Vagina (tissue), 2 donors: Measurements from ENCODE around the gene KLF3. TPM values are rescaled to one million over a fixed set of nuclear protein-coding genes. Genes with fewer than 3 reads are reported as not detected.

Experiments used
- DNase-seq, 2 donors: peaks; one replicate each; pipeline ENCODE4 v3.0.0-alpha.2; 2017; ENCODE audit errors: extremely low spot score in 2 of 2
- H3K27ac ChIP-seq: fragments of 200-600 bp; sonication (generic); one replicate; pipeline ENCODE4 v1.5.1; 2019
- H3K27me3 ChIP-seq: fragments of 200-600 bp; sonication (generic); one replicate; pipeline ENCODE4 v1.5.1; 2019
- H3K36me3 ChIP-seq, 2 donors: fragments of 200-600 bp; sonication (generic); one replicate each; pipeline ENCODE4 v1.5.1; 2017 to 2019
- H3K4me1 ChIP-seq: fragments of 200-600 bp; sonication (generic); one replicate; pipeline ENCODE4 v1.5.1; 2019
- H3K4me3 ChIP-seq, 2 donors: fragments of 200-600 bp; sonication (generic); 1 replicate in 1 of 2; 2 replicates in 1 of 2; pipeline ENCODE4 v1.5.1; 2016 to 2019
- H3K9me3 ChIP-seq: fragments of 200-600 bp; sonication (generic); one replicate; pipeline ENCODE4 v1.5.1; 2019
- POLR2A ChIP-seq, 2 donors: fragments of 450-650 bp; IDR thresholded peaks; one replicate each; pipeline ENCODE4 v1.6.1; 2017; ENCODE audit warnings: antibody characterized with exemption in 2 of 2, mild to moderate bottlenecking in 2 of 2, moderate library complexity in 2 of 2
- POLR2AphosphoS5 ChIP-seq, 2 donors: sonication (generic); formaldehyde crosslinking; IDR thresholded peaks; one replicate each; pipeline ENCODE4 v1.9.0; 2017; ENCODE audit warnings: antibody characterized with exemption in 2 of 2, mild to moderate bottlenecking in 2 of 2, low read depth in 1 of 2; ENCODE audit not compliant: insufficient read depth in 1 of 2
- intact Hi-C: fragments of 100-400 bp; cut with DNase I; formaldehyde crosslinking; loops from one replicate; pipeline ENCODE4 v1.15.1; 2023
- total RNA-seq: library from RNA; depleted of rRNA; stranded (reverse); fragments of >200 nt; gene quantifications from one replicate; pipeline ENCODE4 v1.2.3, GENCODE V29; 2016
- TF ChIP-seq, protein P1 (sequence below), 3 experiments: fragments of 450-650 bp in 2 of 3; fragments of 200-600 bp in 1 of 3; sonication (generic) in 1 of 3; IDR thresholded peaks; one replicate each; pipeline ENCODE4 v1.5.1; 2017 to 2019; ENCODE audit warnings: antibody characterized with exemption in 3 of 3, mild to moderate bottlenecking in 2 of 3, moderate library complexity in 2 of 3

Gene KLF3
- total RNA-seq, 1 donor from 2014 or later, result 85.4 TPM

DNA sequence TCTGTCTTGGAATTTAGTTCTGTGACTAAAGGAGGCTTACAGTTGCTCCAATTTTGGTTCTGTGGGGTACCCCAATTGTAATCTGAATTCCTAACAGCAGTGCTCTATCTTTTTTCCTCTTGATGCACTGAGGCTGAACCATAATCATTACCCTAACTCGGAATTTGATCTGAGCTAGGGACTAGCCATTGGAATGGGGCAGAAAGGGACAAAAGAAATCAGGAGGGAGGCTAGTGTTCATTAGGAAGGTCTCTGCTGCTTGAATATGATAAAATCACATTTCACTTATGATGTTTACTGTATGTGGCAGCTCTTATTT lies 2.7 kb downstream of the KLF3 start:
- peak overlapping the region; percentile 88 to 90 for H3K4me3 ChIP-seq
- no peaks in the 10 kb centered on the region for H3K27me3 ChIP-seq
- peaks cover 70% of the 10 kb centered on the region for H3K4me1 ChIP-seq
- TF ChIP-seq, protein P1, sequence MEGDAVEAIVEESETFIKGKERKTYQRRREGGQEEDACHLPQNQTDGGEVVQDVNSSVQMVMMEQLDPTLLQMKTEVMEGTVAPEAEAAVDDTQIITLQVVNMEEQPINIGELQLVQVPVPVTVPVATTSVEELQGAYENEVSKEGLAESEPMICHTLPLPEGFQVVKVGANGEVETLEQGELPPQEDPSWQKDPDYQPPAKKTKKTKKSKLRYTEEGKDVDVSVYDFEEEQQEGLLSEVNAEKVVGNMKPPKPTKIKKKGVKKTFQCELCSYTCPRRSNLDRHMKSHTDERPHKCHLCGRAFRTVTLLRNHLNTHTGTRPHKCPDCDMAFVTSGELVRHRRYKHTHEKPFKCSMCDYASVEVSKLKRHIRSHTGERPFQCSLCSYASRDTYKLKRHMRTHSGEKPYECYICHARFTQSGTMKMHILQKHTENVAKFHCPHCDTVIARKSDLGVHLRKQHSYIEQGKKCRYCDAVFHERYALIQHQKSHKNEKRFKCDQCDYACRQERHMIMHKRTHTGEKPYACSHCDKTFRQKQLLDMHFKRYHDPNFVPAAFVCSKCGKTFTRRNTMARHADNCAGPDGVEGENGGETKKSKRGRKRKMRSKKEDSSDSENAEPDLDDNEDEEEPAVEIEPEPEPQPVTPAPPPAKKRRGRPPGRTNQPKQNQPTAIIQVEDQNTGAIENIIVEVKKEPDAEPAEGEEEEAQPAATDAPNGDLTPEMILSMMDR (IDR thresholded peaks at IDR 0.05), result no peak
- no peak for TF ChIP-seq POLR2AphosphoS5 (IDR thresholded peaks at IDR 0.05; ENCODE audit: insufficient read depth in 1 of 2, low read depth in 1 of 2)
- TF ChIP-seq POLR2A (IDR thresholded peaks at IDR 0.05), result no peak
- DNase-seq, result no peak
- no peaks in the 10 kb centered on the region for H3K9me3 ChIP-seq
- no peaks in the 10 kb centered on the region for H3K36me3 ChIP-seq
- intact Hi-C loops, result loop anchor here (10.0 kb wide), 1 partner anchor 282 kb away; no protein-coding TSS in a partner anchor
- peak overlapping the region; percentile 98 for H3K27ac ChIP-seq

DNA sequence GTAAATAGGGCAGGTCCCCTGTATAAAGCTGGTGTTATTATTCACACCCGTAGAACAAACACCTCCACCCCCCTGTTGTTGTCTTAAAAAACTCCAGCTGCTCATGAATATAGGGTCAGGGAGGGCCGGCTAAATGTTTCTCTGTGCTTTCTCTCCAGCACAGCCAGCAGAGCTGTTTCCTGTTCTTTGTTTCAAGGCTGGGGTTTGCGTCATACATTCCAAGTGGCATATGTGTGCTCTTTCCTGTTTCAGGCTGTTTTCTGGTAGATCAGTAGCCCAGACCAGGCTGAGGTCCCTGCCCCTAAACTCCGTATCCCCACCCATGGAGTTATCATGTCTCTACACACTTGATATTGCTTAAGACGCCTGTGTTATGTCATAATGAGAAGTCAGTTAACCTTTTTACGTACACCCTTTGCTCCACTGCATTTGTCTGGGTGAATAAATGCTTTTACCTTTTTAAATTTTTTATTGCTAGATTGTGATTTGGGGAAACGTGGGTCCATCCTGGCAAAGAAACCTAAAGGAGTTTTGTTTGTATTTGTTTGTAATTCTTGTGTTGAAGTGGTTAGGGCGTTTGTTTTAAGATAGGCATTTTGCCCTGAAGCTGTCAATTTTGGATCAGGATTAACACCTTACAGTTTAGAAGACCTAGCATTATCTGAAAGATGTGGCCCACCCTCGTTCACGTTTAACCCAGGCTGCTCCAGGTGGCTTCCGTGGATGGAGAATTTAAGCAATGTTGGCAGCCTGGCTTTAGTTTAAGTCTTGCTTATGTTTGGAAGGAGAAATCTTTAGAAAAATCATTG lies 3.3 kb downstream of the KLF3 start:
- no peaks in the 10 kb centered on the region for H3K36me3 ChIP-seq
- peak overlapping the region; percentile 98 for H3K27ac ChIP-seq
- DNase-seq, result peak in 1 of 2 donors; percentile 99
- intact Hi-C loops, result loop anchor here (10.0 kb wide), 1 partner anchor 282 kb away; no protein-coding TSS in a partner anchor
- H3K27me3 ChIP-seq, result no peaks in the 10 kb centered on the region
- peak overlapping the region; percentile 88 to 90 for H3K4me3 ChIP-seq
- H3K9me3 ChIP-seq, result no peaks in the 10 kb centered on the region
- H3K4me1 ChIP-seq, result peaks cover 70% of the 10 kb centered on the region
- TF ChIP-seq, protein P1 (IDR thresholded peaks at IDR 0.05), result no peak
- peak in 1 of 2 donors; percentile 59 for TF ChIP-seq POLR2A (IDR thresholded peaks at IDR 0.05)
- TF ChIP-seq POLR2AphosphoS5 (IDR thresholded peaks at IDR 0.05; ENCODE audit: insufficient read depth in 1 of 2, low read depth in 1 of 2), result peak; percentile 43 to 99

GRCh38 chr4:38668203-38668971 lies 4.4 kb downstream of the KLF3 start:
- no peak for DNase-seq
- Histone ChIP-seq H3K36me3 (no peaks in the 10 kb centered on the region), H3K27ac (peak overlapping the region; percentile 98), H3K27me3 (no peaks in the 10 kb centered on the region), H3K4me1 (peaks cover 73% of the 10 kb centered on the region), H3K9me3 (no peaks in the 10 kb centered on the region), H3K4me3 (peak overlapping the region in 1 of 2 donors; percentile 90)
- intact Hi-C loops, result loop anchor here (10.0 kb wide), 1 partner anchor 284 kb away; no protein-coding TSS in a partner anchor
- TF ChIP-seq, protein P1 (IDR thresholded peaks at IDR 0.05), result no peak
- TF ChIP-seq POLR2A (IDR thresholded peaks at IDR 0.05), result no peak
- no peak for TF ChIP-seq POLR2AphosphoS5 (IDR thresholded peaks at IDR 0.05; ENCODE audit: insufficient read depth in 1 of 2, low read depth in 1 of 2)

DNA sequence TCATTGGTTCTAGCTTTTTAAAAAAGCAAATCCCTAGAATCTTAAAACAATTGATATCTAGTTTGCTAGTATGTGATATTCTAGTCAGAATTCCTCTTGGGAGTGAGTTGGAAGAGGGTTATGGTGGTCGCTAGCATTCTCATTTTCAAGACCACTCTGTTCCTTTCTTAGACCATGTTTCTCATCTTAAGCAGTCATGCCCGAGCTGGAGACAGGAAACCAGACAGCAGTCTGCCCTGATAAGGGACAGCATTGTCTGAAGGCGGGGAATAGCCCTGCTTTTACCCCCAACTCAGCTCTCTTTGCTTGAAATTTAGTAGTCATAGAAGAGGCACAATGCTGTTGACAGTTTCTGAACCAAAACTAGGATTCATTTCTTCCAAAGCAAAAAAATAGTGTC lies 5.2 kb downstream of the KLF3 start:
- H3K27ac ChIP-seq, result peak overlapping the region; percentile 98
- no peak for DNase-seq
- no peak for TF ChIP-seq POLR2AphosphoS5 (IDR thresholded peaks at IDR 0.05; ENCODE audit: insufficient read depth in 1 of 2, low read depth in 1 of 2)
- TF ChIP-seq, protein P1 (IDR thresholded peaks at IDR 0.05), result no peak
- no peak for TF ChIP-seq POLR2A (IDR thresholded peaks at IDR 0.05)
- H3K36me3 ChIP-seq, result no peaks in the 10 kb centered on the region
- no peak overlapping the region for H3K4me3 ChIP-seq
- intact Hi-C loops, result loop anchor here (10.0 kb wide), 1 partner anchor 284 kb away; no protein-coding TSS in a partner anchor
- H3K9me3 ChIP-seq, result no peaks in the 10 kb centered on the region
- no peaks in the 10 kb centered on the region for H3K27me3 ChIP-seq
- H3K4me1 ChIP-seq, result peaks cover 81% of the 10 kb centered on the region
